Stimulated activated naive CD4-positive, alpha-beta T cell treated with Interleukin-2 at 50 U/mL for 16 hours (primary cell): ENCODE data around the gene PTPRE.

Experiments used
- DNase-seq: peaks from one replicate; lab custom pipeline; 2025; lab: John Stamatoyannopoulos, UW

PTPRE gene

GRCh38 chr10:128046953-128047290 lies 140.0 kb downstream of the PTPRE start:
- DNase-seq = no peak

- peak; percentile 85 for DNase-seq
Measured at GRCh38 chr10:128047351-128047750, 140.4 kb downstream of the PTPRE start.

GRCh38 chr10:128047991-128048818 lies 141.3 kb downstream of the PTPRE start:
- no peak for DNase-seq

- DNase-seq = no peak
Measured at GRCh38 chr10:128048819-128049210, 141.9 kb downstream of the PTPRE start.

GRCh38 chr10:128049226-128050120 lies 142.6 kb downstream of the PTPRE start:
- no peak for DNase-seq

- no peak for DNase-seq
Measured at GRCh38 chr10:128050121-128050516, 143.2 kb downstream of the PTPRE start.

GRCh38 chr10:128050936-128051335 lies 144.0 kb downstream of the PTPRE start:
- no peak for DNase-seq

GRCh38 chr10:128051548-128051947 lies 144.6 kb downstream of the PTPRE start:
- DNase-seq = no peak

GRCh38 chr10:128052696-128053095 lies 145.8 kb downstream of the PTPRE start:
- DNase-seq = no peak

- DNase-seq = no peak
Measured at GRCh38 chr10:128053356-128053755, 146.5 kb downstream of the PTPRE start.

- DNase-seq = no peak
Measured at GRCh38 chr10:128054163-128054970, 147.5 kb downstream of the PTPRE start.

GRCh38 chr10:128055061-128055868 lies 148.4 kb downstream of the PTPRE start:
- no peak for DNase-seq

GRCh38 chr10:128056303-128057050 lies 149.6 kb downstream of the PTPRE start:
- no peak for DNase-seq

- DNase-seq = no peak
Measured at GRCh38 chr10:128058106-128058749, 151.3 kb downstream of the PTPRE start.

GRCh38 chr10:128058750-128059134 lies 151.8 kb downstream of the PTPRE start:
- DNase-seq = no peak

GRCh38 chr10:128059266-128059981 lies 152.5 kb downstream of the PTPRE start:
- no peak for DNase-seq

- DNase-seq = no peak
Measured at GRCh38 chr10:128059982-128060293, 153.0 kb downstream of the PTPRE start.

- DNase-seq = no peak
Measured at GRCh38 chr10:128060341-128061250, 153.7 kb downstream of the PTPRE start.
